ENCODE measurements around the gene MEIS1. TPM values are rescaled to one million over a fixed set of nuclear protein-coding genes. Genes with fewer than 3 reads are reported as not detected.
A peak's percentile ranks its signal among the peaks of the same experiment; 100 is the strongest.

MEIS1 gene
- total and polyA plus RNA-seq, 4 donors, result 9.0 to 158 (median 41.0) TPM

DNA sequence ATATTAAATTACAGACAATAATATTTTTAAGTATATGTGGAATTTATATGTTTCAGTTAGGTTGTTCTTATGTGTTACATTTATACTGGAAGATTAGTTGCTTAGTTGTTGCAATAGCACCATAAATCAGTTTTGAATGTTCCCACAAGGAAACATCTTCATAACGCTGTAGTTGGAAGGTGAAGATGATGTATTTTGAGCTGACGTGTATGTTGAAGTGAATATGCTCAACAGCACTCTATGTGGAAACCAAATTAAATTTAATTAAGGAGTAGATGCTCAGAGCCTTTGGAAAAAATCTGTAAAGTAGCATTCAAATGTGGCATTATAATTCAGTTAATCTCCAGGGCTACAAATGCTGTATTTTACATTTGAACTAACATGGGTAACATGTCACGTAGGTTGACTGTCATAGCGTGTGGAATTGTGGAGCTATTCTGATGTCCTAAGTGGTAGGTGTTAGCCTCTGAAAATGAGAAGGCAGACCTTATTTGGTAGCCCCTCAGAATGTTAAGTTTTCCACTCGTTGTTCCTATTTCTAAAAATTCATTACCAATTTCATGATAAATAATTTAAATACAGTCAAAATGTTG, 88.5 kb downstream of the MEIS1 start:
- 83 to 84% methylated on average over 5 of the region's 5 CpGs for WGBS, 2 donors
- Histone ChIP-seq H3K4me1 (ENCODE audit: control insufficient read depth in 5 of 5, insufficient read depth in 5 of 5, low read length in 5 of 5) (peaks cover 0 to 38% (median 22%) of the 10 kb centered on the region in 5 donors), H3K27me3 (ENCODE audit: control insufficient read depth in 3 of 3, insufficient read depth in 3 of 3, low read length in 2 of 3) (no peaks in the 10 kb centered on the region), H3K9ac (ENCODE audit: insufficient read depth in 1 of 2, low read length in 2 of 2) (no peak overlapping the region), H3K36me3 (ENCODE audit: control insufficient read depth in 4 of 4, insufficient read depth in 4 of 4, low read length in 4 of 4) (peaks cover 0 to 59% (median 21%) of the 10 kb centered on the region in 4 donors), H3K9me3 (ENCODE audit: control insufficient read depth in 4 of 4, insufficient read depth in 3 of 4, low read length in 3 of 4) (no peaks in the 10 kb centered on the region), H3K27ac (ENCODE audit: low read depth in 1 of 2, low read length in 1 of 2) (no peak overlapping the region), H3K4me3 (no peak overlapping the region)
- no peak for DNase-seq
- ATAC-seq (ENCODE audit: insufficient read depth, low FRiP score), result no peak
- TF ChIP-seq, protein P1, sequence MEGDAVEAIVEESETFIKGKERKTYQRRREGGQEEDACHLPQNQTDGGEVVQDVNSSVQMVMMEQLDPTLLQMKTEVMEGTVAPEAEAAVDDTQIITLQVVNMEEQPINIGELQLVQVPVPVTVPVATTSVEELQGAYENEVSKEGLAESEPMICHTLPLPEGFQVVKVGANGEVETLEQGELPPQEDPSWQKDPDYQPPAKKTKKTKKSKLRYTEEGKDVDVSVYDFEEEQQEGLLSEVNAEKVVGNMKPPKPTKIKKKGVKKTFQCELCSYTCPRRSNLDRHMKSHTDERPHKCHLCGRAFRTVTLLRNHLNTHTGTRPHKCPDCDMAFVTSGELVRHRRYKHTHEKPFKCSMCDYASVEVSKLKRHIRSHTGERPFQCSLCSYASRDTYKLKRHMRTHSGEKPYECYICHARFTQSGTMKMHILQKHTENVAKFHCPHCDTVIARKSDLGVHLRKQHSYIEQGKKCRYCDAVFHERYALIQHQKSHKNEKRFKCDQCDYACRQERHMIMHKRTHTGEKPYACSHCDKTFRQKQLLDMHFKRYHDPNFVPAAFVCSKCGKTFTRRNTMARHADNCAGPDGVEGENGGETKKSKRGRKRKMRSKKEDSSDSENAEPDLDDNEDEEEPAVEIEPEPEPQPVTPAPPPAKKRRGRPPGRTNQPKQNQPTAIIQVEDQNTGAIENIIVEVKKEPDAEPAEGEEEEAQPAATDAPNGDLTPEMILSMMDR (IDR thresholded peaks at IDR 0.05; ENCODE audit: control extremely low read depth, extremely low read depth), result no peak

DNA sequence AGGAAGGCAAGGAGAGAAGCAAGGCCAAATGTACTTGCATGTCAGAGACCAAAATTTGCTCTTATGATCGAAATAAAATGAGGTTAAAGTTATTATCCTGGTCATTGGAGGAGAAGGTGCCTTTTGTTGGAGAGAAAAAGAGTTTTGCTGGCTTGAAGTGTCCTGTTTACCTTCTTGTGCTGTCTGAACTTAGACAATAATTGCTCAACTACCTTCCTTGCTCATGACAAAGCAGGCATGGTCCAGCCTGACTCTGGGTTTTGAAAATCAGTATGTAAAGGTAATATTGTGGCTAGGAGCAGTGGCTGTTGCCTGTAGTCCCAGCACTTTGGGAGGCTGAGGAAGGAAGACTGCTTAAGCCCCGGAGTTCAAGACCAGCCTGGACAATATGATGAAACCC, 89.1 kb downstream of the MEIS1 start:
- no peak overlapping the region for H3K4me3 ChIP-seq
- TF ChIP-seq, protein P1 (IDR thresholded peaks at IDR 0.05; ENCODE audit: control extremely low read depth, extremely low read depth), result no peak
- peaks cover 0 to 38% (median 22%) of the 10 kb centered on the region in 5 donors for H3K4me1 ChIP-seq (ENCODE audit: control insufficient read depth in 5 of 5, insufficient read depth in 5 of 5, low read length in 5 of 5)
- no peaks in the 10 kb centered on the region for H3K9me3 ChIP-seq (ENCODE audit: control insufficient read depth in 4 of 4, insufficient read depth in 3 of 4, low read length in 3 of 4)
- H3K27ac ChIP-seq (ENCODE audit: low read depth in 1 of 2, low read length in 1 of 2), result no peak overlapping the region
- H3K9ac ChIP-seq (ENCODE audit: insufficient read depth in 1 of 2, low read length in 2 of 2), result no peak overlapping the region
- H3K36me3 ChIP-seq (ENCODE audit: control insufficient read depth in 4 of 4, insufficient read depth in 4 of 4, low read length in 4 of 4), result peaks cover 0 to 62% (median 22%) of the 10 kb centered on the region in 4 donors
- DNase-seq (no peak), ATAC-seq (ENCODE audit: insufficient read depth, low FRiP score) (no peak)
- no peaks in the 10 kb centered on the region for H3K27me3 ChIP-seq (ENCODE audit: control insufficient read depth in 3 of 3, insufficient read depth in 3 of 3, low read length in 2 of 3)
- WGBS, 2 donors, result 80 to 85% methylated on average over 2 of the region's 2 CpGs

DNA sequence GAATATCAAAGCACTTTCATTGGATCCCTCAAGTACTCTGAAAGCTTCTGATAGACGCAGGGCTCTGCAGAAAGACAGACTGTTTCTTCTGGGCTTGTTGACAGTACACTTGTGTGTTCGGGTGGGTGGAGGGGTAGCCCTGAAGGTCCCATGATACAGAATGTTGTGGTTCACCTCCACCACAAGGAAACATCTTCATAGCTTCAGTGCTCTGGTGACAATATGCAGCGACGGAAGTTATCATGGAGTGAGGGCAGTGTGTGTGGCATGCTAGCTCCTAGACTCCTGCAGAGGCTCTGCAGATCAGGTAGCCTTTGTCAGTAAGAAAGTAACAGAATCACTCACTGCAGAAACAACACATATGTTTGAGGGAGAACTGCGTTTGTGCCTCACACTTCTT, 90.7 kb downstream of the MEIS1 start:
- Histone ChIP-seq H3K36me3 (ENCODE audit: control insufficient read depth in 4 of 4, insufficient read depth in 4 of 4, low read length in 4 of 4) (peaks cover 0 to 61% (median 20%) of the 10 kb centered on the region in 4 donors), H3K9me3 (ENCODE audit: control insufficient read depth in 4 of 4, insufficient read depth in 3 of 4, low read length in 3 of 4) (no peaks in the 10 kb centered on the region), H3K27ac (ENCODE audit: low read depth in 1 of 2, low read length in 1 of 2) (peak overlapping the region in 1 of 2 donors; percentile 26), H3K4me3 (no peak overlapping the region), H3K4me1 (ENCODE audit: control insufficient read depth in 5 of 5, insufficient read depth in 5 of 5, low read length in 5 of 5) (peaks cover 0 to 39% (median 22%) of the 10 kb centered on the region in 5 donors), H3K9ac (ENCODE audit: insufficient read depth in 1 of 2, low read length in 2 of 2) (no peak overlapping the region), H3K27me3 (ENCODE audit: control insufficient read depth in 3 of 3, insufficient read depth in 3 of 3, low read length in 2 of 3) (no peaks in the 10 kb centered on the region)
- ATAC-seq (ENCODE audit: insufficient read depth, low FRiP score) (no peak), DNase-seq (no peak)
- WGBS, 2 donors, result 35 to 55% methylated on average over 5 of the region's 5 CpGs
- TF ChIP-seq, protein P1 (IDR thresholded peaks at IDR 0.05; ENCODE audit: control extremely low read depth, extremely low read depth), result no peak
